ENCODE data around the gene CHIC2. TPM values are rescaled to one million over a fixed set of nuclear protein-coding genes. Genes with fewer than 3 reads are reported as not detected.

The CHIC2 gene
- total and polyA plus RNA-seq, 2 of the 8 experiments (the other 6 are each of a cell fraction or from before 2014, with no cell fraction given): 4.5 to 10.9 TPM

DNA sequence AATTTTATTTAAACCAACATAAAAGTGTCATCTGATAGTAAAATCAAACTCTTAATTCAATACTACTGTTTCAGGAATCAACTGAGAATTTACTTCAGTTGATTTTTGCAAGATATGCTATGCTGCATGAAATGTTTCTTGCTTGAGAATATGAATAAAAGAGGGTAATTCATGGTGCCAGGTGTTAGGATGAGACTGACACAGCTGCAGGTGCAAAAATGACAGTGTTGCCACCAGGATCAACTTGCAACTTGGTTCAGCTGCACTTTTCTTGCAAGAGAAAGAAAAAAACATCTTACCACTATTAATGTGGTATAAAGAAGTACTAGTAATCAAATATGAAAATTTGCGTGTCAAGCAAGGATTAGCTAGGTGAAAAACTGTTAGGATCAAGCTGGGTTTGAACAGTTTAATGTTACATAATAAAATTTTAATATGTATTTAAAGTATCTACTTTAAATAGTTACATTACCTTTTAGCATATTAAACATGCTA is 49.7 kb downstream of the CHIC2 start (continued):
- TF ChIP-seq RNF2 (IDR thresholded peaks at IDR 0.05; ENCODE audit: borderline replicate concordance, low read depth, low read length, missing control alignments, poor library complexity, severe bottlenecking) (no peak), CHD2 (IDR thresholded peaks at IDR 0.05; ENCODE audit: low read length) (no peak)

Measured in H1 (cell line).